ENCODE data around the gene RNF213.

Gene RNF213

DNA sequence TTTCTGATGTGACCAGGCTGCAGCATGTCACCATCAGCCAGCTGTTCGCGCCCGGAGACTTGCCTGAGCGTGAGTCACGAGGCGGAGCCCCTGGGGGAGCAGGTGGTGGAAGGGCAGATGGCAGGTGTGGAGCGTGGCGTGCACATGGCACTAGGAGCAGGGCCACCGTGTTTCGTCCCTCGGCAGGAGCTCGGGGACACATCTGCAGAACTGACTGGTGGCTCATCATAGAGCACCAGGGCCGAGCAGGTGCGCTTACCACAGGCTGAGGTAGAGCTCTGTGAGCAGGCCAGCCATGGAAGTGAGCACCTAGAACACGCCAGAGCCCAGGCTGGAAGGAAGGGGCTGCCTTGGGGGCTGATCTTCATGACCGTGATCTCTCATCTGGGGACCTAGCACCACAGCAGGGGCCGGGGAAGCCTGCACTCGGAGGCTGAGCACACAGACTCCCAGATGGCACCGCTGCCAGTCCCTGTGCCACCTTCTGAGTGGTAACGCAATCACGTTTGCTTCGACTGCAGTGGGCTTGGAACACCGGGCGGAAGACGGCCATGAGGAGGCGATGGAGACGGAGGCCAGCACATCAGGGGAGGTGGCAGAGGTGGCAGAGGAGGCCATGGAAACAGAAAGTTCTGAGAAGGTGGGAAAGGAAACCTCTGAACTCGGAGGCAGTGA, 92.5 kb downstream of the RNF213 start:
- no peak for DNase-seq (ENCODE audit: low read depth)

DNA sequence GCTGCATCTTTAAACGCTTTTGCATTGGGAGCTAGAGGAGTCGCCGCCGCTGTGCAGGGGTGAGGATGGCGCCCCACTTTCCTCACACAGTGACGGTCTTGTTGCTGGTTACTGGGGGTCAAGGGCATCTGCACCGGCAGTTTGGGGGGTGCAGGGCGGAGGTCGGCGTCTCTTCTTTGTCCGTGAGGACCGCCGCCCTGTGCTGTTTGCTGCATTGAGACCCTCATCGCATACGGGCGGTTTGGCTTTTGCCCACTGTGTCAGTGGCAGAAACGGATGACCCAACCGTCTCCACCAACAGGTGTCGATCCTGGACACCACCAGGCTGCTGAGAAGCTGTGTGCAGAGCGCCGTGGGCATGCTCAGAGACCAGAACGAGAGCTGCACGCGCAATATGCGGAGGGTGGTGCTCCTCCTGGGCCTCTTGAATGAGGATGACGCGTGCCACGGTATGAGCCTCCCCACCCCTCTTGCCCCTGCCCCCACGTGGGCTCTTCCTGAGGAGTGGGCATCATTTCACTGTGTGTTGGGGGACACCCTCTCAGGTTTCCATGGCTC, 93.1 kb downstream of the RNF213 start:
- no peak for DNase-seq (ENCODE audit: low read depth)

DNA sequence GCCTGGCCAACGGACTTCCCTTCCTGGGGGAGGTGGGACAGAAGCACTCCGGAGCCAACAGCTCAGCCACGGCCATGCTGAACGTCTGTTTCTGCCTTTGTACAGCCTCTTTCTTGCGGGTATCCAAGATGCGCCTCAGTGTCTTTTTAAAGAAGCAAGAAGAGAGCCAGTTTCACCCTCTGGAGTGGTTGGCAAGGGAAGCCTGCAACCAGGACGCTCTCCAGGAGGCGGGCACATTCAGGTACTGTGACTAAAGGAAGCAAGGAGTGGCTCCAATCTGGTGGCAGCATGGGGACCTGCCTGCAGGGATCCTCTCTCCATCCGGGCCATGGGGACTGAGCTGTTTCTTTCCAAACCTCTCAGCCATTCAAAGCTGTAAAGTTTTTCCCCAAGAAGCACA, 93.7 kb downstream of the RNF213 start:
- no peak for DNase-seq (ENCODE audit: low read depth)

DNA sequence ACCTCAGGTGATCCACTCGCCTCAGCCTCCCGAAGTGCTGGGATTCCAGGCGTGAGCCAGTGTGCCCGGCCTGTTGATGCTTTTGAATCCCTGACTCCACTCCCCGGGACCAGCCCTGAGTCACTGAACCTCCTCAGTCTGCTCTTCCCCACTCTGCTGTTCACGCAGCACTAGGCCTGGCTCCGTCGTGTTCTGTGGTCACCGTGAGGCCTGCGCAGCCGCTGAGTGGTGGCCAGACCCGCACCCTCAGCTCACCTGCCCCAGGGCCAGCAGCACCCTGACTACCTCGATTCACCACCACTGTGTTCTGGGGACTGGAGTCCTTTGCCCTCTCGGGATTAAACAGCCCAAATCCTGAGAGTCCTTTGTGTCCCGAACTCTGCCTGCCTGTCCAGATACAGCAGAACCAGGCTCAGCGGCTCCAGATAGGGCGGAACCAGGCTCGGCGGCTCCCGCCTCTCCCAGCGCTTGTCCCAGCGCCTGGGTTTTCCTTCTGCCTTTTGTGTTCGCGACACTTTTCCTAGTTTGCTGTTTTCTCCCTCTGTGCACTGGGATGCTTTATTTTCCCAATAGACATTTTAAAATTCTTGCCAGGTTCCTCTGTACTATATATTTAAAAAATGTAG, 95.7 kb downstream of the RNF213 start:
- DNase-seq (ENCODE audit: low read depth): no peak

DNA sequence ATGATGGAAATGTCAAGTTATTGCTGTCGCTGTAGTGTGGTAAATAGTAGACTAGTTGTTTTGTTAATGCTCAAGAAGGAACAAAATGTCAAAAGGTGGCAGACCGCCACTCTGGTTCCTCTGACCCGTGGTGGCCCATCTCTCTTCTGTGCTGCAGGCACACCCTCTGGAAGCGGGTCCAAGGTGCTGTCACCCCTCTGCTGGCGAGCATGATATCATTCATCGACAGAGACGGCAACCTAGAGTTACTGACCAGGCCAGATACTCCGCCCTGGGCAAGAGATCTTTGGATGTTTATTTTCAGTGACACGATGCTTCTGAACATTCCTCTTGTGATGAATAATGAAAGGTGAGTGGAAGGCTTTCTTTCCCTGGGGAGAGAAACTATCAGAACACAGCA, 97.5 kb downstream of the RNF213 start:
- DNase-seq (ENCODE audit: low read depth): no peak

DNA sequence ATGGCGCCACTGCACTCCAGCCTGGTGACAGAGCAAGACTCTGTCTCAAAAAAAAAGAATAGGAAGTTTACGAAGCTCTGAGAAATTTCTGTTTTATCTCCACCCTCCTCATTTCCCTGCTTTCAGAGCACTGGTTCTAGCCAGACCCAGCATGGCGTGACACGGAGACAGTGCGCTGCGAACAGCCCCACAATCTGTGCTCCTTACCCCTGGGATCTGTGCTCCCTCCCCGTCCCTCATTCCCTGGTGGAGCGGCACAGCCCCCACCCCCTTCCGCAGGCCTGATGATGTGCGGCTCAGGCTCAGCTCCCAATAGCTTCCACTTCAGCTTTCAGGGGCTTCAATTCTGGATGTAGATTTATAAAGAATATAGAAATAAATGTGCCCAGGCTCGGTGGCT, 98.2 kb downstream of the RNF213 start:
- DNase-seq (ENCODE audit: low read depth): no peak

DNA sequence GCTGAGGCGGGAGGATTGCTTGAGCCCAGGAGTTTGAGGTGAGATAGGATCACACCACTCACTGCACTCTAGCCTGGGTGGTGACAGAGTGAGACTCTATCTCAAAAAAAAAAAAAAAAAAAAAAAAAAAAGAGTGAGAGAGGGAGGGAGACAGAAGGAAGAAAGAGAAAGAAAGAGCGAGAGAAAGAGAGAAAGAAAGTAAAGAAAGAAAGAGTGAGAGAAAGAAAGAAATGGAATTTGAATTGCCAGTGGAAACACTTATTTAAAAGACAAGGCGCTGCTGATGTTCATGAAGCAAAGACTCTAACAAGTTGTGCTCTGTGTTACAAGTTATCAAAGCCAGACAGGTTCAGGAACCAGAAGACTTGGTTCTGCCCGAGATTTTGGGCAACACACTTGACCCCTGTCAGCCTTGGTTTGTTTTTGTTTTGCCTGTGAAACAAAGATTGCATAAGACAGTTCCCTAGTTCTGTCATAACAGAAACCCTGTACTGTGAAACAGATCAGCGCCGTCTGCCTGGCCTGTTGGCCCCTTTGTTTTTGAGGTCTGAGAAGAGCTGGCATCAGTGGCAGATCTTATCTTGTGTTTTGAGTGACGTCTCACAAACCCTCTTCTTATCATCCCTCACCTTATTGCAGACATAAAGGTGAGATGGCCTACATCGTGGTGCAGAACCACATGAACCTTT, 98.9 kb downstream of the RNF213 start:
- DNase-seq (ENCODE audit: low read depth): no peak

DNA sequence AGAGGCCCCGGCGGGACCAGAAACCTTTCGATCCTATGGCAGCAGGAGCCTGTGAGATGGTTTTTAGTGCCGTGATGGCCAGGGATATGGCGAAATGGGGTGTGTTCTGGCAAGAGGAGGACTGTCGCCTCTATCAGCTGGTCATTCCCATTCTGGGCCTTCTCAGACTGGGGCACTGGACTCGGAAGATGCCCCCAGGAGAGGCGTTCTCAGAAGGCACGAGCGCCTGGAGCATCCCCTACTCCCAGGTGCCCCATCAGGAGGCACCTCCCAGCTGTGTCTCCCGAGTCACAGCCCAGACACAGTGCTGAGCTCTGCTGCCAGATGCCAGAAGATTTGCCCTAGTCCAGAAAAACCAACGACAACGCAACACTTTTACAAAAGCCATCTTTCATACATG, 99.7 kb downstream of the RNF213 start:
- no peak for DNase-seq (ENCODE audit: low read depth)

DNA sequence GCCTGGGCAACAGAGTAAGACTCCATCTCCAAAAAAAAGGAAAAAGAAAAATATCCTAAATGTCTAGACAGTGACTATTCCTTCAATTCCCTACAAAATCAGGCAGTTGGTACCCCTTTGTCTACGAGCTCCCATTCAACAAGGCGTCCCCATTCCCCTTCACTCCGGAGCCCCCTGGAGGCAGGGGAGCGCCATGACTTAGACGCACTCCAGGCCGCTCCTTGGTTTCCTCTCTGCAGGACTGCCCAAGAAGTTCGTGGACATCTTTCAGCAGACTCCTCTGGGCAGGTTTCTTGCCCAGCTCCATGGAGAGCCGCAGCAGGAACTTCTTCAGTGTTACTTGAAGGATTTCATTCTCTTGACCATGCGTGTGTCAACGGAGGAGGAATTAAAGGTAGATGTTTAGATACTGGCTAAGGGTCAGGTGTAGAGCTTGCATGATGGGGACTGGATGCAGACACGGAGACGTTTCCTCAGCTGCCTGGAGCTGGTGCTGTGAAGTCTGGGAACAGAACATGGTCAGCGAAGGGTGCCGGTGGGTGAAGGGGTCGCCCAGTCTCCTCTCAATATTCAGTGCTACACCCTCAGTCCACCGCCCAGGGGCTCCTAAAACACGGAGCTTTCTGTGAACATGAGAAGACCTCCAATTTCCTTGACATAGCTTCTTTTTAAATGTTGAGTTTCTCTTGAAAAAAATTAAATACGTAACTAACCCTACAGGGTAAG, 101.0 kb downstream of the RNF213 start:
- no peak for DNase-seq (ENCODE audit: low read depth)

DNA sequence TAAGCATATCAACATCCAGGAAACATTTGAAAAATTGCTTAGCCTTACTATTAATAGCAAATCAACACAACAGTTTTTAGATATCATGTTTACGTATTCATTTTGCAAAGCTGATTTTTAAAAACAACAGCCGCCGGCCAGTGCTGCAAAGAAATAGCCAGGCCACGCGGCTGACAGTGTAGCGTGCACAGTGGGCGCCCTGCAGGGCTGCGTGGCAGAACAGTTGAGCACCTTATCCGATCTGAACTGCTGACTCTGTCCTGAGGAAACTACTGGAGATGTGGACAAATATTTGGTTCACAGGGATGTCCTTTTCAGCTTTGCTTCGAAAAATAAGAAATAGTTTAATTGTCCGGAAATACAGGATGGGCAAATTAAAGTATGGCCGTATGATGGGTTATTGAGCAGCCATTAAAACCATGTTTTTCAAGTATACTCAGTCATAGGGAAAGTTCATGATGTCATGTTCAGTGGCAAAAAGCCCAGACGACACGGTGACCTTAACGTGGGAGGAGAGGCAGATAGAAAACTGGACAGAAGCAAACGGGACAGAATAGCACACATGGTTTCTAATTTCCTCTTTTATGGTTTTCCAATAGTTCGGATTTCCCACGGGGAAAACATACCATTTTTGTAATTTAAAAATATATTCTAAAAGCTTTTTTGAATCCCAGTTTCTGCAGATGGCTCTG, 101.9 kb downstream of the RNF213 start:
- DNase-seq (ENCODE audit: low read depth): no peak

DNA sequence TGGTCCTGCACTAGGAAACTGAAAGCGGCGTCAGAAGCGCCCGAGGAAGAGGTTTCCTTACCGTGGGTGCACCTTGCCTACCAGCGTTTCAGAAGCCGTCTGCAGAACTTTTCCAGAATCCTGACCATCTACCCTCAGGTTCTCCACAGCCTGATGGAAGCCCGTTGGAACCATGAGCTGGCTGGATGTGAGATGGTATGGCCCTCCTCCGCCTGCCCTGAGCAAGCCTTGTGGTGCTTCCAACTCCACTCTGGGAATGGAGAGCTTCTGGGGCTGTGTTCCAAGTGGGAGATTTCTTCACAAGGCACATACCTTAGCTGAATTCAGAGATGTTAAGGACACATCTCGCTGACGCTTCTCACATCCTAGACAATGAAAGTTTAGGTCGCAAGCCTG, 102.5 kb downstream of the RNF213 start:
- no peak for DNase-seq (ENCODE audit: low read depth)

DNA sequence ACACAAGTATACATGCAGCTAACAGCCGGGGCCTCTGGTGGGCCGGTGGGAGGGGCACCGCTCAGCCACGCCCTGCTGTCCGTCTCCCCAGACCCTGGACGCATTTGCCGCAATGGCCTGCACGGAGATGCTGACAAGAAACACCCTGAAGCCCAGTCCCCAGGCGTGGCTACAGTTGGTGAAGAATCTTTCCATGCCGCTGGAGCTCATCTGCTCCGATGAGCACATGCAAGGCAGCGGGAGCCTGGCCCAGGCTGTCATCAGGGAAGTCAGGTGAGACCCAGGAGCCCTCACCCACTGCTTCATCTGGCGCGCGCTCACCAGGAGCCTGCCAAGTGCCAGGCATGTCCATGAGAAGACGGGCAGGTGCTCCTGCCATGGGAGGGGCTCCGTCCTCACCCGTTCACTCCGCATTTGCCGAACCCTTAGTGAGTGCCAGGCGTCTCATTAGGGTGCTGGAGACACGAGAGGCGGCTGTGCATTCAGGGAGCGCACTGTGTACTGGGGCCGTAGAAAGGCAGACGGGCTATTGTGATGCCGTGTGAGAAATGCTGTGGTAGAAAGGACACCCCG, 103.0 kb downstream of the RNF213 start:
- DNase-seq (ENCODE audit: low read depth): no peak

DNA sequence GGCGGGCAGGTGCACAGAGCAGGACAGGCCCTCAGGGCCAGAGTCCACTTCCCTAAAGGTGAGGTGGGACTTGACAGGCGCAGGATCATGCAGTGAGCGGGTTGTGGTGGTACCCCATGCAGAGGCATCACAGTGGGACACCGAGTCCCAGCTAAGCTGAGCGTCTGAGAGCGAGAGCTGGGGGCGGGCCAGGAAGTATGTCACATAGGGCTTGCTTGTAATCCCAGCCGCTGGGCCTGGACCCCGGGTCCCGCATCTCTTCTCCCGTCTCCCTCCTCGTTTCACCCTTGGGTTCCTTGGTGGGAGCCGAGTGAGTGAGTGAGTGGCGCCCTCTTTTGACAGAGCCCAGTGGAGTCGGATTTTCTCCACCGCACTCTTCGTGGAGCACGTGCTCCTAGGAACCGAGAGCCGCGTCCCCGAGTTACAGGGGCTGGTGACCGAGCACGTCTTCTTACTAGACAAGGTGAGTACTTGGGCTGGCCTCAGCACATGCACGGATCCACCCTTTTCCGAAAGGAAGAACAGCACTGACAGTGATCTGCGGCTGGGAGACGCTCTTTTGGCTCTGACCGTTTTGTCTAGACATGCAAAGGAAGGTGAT, 103.5 kb downstream of the RNF213 start:
- DNase-seq (ENCODE audit: low read depth): no peak

DNA sequence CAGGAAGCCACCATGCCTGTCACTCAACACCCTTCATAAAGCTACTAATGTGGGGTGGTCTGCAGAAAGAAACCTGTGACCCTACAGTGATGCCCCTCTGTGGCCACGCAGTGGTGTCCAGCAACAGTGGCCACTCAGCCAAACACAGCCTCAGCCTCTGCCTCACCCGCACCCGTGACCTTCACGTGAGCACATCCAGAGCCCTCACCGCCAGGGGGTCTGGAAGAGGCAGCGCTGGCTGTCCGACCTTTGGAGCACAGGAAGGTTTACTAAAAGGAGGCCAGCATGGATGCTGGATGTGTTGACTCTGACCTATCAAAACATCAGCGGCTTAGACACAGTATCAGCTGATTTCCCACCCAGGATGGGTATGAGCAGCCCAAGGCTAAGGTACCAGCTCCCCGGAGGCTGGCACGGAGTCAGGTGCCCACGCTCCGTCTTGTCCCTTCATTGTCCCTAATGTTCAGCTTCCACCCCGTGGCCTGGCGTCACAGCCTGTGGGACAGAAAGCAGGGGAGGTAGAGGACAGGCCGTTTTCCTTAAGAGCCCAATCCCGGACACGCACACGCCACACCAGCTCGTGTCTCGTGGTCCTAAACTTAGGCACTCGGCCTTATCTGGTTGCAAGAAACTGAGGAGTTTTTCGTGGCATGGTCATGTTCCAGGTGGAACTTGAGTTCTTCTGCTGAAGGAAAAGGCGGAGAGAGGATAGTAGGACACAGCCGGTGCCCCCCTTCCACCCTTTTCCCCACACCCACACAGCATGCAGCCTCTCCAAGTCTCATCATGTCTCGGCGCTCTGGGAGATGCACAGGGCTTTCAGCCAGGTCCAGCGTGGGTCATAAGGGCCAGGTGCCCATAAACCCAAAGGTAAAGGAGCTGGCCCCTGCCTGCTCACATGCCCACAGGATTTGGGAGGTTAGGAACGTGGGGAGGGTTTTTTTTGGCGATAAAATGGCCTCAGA, 104.6 kb downstream of the RNF213 start:
- no peak for DNase-seq (ENCODE audit: low read depth)

DNA sequence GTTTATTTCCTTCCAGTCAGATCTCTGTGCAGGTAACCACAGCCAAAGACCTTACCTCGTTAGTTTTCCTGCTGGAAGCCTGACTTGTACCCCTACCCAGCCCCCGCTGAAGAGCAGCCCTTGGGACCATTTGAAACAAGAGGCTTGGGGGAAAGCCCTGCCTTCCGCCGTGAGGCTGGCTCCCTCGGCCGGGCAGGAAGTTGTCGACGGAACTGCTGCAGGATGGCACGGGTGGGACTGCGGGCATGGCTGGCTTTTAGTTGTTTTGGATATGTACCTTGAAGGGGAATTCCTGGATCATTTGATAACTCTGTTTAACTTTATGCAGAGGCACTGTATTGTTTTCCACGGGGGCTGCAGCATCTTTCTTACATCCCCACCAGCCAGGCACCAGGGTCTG, 105.3 kb downstream of the RNF213 start:
- no peak for DNase-seq (ENCODE audit: low read depth)

DNA sequence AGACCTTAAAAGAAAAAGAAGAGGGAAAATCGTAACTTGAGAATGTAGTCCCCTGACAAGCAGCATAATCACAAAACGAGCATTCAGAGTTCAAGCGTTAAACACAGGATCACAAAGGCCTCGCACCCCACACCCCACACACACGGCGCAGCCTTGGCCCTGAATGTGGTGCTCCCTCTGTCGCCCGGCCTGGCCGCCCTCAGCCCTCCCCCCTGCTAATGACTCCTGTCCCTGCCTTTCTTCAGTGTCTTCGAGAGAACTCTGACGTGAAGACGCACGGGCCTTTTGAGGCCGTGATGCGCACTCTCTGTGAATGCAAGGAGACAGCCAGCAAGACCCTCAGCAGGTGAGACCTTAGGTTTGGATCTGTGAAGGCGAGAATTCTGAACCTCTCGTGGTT, 106.9 kb downstream of the RNF213 start:
- no peak for DNase-seq (ENCODE audit: low read depth)

DNA sequence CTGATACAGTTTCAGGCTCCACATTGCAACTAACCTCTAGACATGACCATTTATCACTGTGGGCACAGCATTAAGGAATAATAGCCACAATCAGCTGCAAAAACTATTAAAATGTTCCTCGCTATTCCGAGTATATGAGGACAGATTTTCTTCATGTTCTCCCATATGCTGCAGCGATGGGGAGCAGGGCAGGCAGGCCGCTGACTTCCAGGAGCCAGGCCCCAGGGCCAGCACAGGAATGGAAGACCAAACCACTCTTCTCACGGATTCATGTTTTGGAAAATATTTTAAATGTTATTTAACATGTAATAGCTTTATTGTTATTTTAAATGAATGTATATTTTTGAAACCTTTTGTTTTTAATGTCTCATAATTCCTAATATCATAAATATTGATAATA, 110.5 kb downstream of the RNF213 start:
- DNase-seq (ENCODE audit: low read depth): no peak

DNA sequence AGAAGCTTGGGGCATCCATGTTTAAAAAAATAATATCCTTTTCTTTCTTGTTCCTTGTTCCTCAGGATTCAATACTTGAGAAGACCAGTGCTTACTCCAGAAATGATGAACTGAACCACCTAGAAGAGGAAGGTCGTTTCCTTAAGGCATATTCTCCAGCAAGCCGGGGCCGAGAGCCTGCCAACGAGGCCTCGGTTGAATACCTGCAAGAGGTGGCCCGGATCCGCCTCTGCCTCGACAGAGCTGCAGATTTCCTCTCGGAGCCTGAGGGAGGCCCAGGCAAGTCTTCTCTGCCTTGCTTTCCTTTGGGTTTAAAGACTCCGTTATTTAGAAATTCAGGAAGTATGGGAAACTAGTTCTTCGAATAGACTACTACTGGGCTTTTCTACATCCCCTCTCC, 111.8 kb downstream of the RNF213 start:
- no peak for DNase-seq (ENCODE audit: low read depth)

DNA sequence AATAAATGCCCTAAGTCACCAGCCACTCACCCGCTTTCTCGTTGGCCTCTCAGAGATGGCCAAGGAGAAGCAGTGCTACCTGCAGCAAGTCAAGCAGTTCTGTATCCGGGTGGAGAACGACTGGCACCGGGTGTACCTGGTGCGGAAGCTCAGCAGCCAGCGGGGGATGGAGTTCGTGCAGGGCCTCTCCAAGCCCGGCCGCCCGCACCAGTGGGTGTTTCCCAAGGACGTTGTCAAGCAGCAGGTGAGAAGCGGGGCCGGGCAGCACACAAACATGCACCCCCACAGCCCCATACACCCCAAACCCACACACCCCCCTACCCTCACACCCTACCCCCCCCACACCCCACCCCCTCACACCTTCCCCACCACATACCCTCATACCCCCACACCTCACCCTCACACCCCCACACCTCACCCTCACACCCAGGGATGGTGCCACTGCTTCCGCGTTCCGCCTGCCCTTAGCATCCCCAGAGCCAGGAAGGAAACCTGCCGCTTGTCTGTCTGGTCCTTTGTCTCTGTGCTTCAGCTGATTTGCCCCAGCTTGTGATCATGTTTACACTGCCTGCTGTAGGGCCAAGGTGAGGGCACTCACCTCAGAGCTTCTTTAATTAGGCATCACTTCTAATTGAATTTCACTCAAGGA, 112.4 kb downstream of the RNF213 start:
- DNase-seq (ENCODE audit: low read depth): no peak

Measured in stimulated activated CD8-positive, alpha-beta memory T cell treated with anti-CD3 and anti-CD28 coated beads, Interleukin-12 subunit alpha, Interleukin-12 subunit beta, amount 100 ng/mL, for 1 hour (primary cell).